ENCODE results near the gene CDIPT. TPM values are rescaled to one million over a fixed set of nuclear protein-coding genes. Genes with fewer than 3 reads are reported as not detected.
A peak's percentile ranks its signal among the peaks of the same experiment; 100 is the strongest.
"Not testable (repeated sequence)": the region's sequence is repeated elsewhere in the genome, so short reads cannot be mapped to it uniquely, and the experiment has no call there.

CDIPT gene
- total RNA-seq, 1 experiment from 2014 or later = 90.0 TPM

DNA sequence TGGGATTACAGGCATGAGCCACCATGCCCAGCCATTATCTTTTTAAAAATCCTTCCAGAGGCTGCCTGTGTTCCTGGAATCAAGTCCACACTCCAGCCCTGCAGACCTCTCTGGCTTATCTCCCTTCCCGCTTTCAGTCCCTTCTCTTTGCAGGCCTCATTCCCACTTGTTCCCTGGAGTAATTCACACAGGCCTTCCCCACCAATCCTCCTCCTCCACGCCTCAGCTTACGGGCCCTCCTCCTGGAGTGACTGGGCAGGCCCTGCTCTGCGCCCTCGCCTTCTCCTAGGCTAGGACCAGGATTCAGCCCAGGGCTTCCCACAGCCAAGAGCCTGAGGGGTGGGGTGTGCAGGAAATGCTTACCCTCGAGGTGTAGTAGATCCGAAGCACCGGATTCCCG, 2.8 kb downstream of the CDIPT start:
- DNase-seq (ENCODE audit: low spot score) = no peak

DNA sequence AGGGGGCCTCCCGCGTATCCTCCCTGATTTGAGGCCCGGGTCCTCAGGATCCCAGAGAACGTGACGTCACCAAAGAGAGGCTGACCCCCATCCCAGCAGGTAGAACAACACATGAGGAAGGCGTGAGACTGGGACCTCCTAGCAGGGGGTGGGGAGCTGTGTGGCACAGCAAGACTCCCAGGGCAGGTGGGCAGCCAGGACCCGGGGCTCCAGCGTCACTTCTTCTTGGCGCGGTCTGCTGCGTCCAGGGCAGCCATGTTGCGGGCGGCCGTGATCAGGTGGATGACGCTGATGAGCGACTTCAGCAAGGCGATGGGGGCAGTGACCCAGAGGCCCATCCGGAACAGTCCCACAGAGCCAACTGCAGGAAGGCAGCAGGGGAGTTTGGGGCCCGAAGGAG, 4.1 kb downstream of the CDIPT start:
- no peak for DNase-seq (ENCODE audit: low spot score)

DNA sequence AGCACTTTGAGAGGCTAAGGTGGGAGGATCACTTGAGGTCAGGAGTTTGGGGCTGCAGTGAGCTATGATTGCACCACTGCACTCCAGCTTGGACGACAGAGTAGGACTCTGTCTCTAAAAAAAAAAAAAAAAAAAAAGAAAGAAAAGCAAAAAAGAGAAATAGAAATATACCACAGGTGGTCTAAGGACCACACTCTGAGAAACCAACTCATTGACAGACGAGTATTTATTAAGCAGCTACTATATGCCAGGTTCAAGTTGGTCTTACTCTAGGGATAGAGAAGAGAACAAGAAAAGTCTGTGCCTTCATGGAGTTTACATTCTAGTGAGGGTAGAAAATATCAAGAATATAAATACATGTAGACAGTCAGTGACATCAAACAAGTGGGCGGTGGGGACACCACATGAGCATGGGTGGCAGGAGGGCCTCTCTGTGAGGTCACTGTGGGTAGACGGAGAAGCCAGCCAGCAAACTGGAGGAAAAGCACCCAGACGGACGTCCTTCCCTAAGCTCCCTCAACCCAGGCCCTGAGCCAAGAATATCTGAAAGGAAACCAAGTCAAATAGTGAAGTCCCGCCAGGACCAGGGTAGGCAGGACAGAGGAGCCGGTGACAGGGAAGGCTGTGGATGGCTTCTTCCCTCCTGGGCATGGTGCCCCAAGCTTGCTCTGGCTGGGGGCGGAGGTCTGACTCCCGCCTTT, 4.7 kb downstream of the CDIPT start:
- no peak for DNase-seq (ENCODE audit: low spot score)

DNA sequence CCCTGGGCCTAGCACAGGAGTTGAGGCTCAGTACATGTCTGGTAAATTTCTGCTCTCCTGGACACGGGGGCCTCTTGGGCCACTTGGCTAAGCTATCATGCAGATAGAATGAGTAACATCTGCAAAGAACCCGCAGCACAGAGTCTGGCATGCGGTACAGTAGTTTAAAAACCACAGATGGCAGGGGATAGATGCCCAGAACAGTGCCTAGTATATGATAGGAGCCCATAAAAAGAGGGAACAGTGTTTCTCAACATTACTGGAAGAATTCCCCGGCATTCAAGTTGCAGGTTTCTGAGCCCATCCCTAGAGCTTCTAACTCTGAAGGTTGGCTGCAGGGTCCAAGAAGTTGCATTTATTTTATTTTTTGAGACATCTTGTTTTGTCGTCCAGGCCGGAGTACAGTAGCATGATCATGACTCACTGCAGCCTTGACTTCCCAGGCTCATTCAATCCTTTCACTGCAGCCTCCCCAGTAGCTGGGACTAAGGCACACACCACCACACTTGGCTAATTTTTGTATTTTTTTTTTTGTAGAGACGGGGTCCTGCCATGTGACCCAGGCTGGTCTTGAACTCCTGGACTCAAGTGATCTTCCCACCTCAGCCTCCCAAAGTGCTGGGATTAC, 5.8 kb downstream of the CDIPT start:
- no peak for DNase-seq (ENCODE audit: low spot score)

DNA sequence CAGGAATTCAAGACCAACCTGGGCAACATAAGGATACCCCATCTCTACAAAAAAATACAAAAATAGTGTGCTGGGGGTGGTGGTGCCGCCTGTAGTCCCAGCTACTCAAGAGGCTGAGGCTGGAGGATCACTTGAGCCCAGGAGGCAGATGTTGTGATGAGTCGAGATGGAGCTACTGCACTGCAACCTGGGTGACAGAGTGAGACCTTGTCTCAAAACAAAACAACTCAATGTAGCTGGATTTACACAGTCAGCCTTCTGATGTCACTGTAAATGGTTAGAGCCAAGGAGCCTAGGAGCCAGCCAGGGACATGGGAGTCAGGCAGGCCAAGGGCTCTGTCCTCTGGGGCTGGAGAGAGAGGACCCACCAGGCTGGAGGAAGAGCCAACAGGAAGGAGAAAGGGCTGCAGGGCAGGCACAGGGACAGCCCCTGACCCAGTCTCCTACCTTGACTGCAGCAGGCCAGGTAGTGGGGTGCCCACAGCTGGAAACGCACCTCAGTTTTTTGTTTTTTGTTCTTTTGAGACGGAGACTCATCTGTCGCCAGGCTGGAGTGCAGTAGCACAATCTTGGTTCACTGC, 8.4 kb downstream of the CDIPT start:
- DNase-seq (ENCODE audit: low spot score) = no peak

DNA sequence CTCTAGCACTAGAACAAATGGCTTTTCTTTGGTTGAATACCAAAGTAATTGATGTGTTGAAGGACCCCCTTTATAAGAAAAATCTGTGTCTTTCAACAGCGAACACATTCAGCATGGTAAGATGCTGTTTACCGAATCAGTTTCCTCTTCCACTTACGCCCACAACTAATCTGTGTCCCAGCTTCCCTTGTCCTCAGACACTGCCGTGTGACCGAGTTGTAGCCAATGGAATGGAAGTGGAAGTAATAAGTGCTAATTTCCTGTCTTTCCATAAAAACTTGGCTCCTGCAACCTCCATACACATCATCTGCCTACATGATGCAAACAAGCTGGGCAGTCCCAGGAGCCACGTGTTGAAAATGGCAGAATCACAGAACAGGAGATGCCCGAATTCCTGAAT, 10.4 kb downstream of the CDIPT start:
- DNase-seq (ENCODE audit: low spot score) = no peak

DNA sequence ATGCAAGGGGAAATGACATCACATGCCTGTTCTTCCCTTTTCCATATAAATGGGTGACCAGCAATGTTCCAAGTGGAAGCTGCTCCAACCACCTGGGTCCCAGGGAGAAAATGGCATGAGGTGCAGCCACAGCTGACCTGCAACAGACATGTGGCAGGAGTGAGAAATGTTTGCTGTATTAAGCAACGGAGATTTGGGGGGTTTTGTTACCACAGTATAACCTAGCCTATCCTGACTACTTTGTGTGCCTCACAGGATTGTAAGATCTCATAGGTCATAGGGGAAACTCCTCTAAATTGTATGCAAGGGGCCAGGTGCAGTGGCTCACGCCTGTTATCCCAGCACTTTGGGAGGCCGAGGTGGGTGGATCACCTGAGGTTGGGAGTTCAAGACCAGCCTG, 12.0 kb downstream of the CDIPT start:
- DNase-seq (ENCODE audit: low spot score) = no peak

DNA sequence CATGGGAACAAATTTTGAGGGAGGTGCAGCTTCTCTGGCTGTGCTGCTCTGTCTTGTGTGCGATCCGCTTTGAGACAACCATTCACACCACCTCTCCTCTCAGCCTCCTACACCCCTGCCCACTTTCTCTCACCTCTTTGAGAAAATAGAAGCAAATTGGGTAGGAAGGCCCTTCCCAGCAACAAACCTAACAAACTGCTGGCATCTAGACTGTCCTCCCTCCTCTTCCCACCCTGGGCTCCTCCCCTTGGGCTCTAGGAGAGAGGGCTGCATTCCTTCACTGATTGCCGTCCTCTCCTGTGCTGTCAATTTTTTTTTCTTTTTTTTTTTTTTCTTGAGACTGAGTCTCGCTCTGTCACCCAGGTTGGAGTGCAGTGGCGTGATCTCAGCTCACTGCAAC, 13.5 kb downstream of the CDIPT start:
- no peak for DNase-seq (ENCODE audit: low spot score)

DNA sequence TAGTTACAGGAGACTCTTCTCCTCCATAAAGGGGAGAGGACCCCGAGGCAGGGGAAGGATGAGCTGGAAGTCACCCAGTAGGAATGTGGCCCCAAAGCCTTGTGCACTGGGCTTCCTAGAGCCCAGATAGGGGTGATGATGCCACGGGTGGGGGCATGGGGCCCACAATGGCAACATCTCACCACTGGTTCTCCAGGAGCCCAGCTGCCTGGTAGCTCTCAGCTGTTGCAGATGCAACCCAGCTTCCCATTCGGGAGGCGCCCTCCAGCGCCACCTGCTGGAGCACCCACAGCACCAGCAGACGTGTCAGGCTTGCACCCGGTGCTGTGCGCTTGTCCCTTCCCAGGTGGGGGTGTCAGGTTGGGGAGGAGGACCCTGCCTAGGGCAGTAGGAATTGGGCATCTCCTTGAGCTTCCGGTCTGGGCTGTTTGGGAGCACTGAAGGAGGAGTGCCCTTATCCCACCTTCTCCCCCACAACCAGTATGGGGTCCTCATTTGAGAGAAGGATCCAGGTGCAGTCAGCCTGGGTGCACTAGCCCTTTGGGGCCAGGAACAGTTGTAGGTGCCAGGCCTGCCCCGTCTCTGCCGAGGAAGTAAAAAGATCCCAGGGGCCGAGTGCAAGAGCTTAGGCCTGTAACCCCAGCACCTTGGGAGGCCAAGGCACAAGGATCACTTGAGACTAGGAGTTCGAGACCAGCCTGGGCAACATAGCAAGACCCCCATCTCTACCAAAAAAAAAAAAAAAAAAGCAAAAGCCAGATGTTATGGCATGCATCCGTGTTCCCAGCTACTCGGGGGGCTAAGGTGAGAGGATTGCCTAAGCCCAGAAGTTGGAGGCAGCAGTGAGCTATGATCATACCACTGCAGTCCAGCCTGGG, 14.4 kb downstream of the CDIPT start:
- peak; percentile 87 for DNase-seq (ENCODE audit: low spot score)

DNA sequence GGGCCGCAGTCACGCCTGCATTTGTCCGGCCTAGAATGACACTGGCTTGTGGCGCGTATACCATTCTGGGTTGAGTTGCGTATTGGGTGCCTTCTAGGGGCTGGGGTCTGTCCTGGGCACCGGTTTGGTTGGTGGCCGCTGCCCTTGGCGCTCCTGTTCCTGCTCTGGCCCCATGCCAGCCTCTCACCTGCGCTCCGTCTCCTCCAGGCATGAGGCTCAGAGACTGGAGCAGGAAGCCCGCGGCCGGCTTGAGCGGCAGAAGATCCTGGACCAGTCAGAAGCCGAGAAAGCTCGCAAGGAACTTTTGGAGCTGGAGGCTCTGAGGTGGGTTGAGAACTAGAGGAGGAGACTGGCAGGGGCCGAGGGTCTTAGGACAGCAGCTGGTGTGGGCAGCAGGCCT, 17.4 kb downstream of the CDIPT start:
- DNase-seq (ENCODE audit: low spot score) = no peak

DNA sequence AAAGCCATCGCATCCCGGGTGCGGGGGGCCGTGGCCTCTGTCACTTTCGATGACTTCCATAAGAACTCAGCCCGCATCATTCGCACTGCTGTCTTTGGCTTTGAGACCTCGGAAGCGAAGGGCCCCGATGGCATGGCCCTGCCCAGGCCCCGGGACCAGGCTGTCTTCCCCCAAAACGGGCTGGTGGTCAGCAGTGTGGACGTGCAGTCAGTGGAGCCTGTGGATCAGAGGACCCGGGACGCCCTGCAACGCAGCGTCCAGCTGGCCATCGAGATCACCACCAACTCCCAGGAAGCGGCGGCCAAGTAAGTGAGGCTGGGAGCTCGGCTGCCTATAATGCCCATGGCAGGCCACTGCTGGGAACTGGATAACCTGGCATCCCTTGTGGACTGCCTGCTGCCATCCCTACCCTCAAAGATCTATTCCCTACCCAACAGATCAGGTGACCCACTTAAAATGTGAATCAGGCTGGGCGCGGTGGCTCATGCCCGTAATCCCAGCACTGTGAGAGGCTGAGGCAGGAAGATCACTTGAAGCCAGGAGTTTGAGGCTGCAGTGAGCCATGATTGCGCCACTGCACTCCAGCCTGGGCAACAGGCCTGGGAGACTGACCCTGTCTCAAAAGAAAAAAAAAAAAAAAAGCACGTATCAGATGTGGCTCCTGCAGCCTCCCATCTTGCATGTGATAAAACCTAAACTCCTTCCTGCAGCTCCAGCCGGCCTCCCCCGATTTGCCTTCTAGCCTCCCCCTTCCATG, 18.3 kb downstream of the CDIPT start:
- DNase-seq (ENCODE audit: low spot score) = no peak

DNA sequence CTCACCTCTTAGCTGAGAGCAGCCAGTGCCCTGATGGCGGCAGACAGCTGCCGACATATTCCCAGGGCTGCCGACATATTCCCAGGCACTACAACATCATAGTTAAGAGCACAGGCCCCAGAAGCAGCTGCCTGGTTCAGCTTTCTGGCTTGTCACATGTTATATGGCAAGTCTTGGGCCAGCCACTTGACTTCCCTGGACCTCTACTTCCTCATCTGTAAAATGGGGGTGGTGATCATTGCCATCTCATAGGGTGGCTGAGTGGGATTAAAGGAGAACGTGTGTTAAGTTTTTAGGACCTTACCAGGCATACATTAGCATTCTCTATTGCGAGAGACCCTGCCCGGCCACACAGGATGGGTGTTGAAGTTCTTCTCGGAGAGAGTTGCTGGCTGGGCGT, 19.1 kb downstream of the CDIPT start:
- DNase-seq (ENCODE audit: low spot score) = no peak

DNA sequence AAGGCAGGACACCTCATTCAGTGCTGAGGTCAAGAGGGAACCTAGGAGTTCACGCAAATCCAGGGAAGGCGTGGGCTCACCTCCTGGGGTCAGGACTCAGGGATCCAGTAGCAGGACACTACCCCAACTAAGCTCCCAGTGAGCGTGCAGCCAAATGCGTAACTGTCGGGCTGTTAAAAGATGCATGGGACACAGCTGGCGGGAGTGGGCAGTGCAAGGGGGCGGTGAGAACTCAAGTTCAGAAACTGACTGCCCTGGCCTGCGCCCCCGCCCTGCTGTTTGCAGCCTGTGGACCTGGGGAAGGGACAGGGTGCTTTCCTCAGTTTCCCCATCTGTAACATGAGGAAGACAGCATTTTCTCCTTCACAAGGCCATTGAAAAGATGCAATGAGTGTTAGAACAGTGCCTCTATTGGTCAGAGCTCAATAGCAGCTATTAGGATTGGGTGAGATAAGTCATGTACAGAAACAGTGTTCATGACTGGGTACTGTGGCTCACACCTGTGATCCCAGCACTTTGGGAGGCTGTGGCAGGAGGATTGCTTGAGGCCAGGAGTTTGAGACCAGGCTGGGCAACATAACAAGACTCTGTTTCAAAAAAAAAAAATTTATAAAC, 20.2 kb downstream of the CDIPT start:
- no peak for DNase-seq (ENCODE audit: low spot score)

DNA sequence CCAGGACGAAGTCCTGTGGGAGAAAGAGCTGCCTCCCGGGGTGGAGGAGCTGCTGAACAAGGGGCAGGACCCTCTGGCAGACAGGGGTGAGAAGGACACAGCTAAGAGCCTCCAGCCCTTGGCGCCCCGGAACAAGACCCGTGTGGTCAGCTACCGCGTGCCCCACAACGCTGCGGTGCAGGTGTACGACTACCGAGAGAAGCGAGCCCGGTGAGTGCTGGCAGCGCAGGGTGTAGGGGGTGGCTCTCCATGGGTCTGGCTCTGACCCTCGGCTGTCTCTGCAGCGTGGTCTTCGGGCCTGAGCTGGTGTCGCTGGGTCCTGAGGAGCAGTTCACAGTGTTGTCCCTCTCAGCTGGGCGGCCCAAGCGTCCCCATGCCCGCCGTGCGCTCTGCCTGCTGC, 21.4 kb downstream of the CDIPT start:
- DNase-seq (ENCODE audit: low spot score) = no peak

DNA sequence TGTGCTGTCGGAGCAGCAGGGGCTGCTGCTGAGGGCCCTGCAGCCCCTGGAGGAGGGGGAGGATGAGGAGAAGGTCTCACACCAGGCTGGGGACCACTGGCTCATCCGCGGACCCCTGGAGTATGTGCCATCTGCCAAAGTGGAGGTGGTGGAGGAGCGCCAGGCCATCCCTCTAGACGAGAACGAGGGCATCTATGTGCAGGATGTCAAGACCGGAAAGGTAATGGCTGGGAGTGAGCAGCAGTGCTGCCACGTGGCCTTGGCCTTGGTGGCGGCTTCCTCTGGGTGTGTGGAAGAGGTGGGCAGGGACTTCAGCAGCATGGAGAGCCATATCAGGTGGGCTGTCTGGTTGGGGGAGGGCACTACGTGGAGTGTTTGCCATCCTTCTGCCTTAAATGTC, 22.8 kb downstream of the CDIPT start:
- DNase-seq (ENCODE audit: low spot score) = no peak

DNA sequence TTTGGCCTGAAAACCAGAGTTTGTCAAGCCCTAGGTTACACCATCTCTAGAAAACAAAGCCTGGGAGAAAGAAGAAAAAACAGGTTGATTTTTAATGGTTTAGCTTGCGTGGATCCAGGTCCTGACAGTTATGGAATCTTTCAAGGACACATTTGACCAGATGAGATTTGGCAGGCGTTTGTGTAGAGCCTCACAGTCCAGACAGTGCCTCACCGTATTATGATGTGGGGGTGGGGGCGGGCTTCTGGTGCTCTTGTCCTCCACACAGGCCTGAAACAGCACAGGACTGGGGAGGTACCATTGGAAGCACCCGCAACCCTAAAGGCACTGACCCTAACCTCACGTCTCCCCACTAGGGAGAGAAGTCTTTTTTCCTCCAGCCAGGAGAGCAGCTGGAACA, 23.2 kb downstream of the CDIPT start:
- DNase-seq (ENCODE audit: low spot score) = no peak

DNA sequence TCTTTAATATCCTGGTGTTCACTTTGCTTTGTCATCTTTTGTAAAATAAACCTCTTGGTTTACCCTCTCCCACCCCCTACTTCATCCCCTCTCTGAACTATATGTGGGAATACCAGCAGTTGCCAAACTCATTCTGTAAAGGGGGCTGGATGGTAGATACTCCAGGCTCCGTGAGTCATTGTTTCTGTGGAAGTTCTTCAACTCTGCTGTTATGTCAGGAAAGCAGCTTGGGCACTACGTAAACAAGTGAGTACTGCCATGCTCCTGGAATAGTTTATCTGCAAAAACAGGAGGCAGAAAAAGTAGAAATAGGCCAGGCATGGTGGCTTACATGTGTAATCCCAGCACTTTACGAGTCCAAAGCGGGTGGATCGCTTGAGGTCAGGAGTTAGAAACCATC, 25.2 kb downstream of the CDIPT start:
- DNase-seq (ENCODE audit: low spot score) = no peak

DNA sequence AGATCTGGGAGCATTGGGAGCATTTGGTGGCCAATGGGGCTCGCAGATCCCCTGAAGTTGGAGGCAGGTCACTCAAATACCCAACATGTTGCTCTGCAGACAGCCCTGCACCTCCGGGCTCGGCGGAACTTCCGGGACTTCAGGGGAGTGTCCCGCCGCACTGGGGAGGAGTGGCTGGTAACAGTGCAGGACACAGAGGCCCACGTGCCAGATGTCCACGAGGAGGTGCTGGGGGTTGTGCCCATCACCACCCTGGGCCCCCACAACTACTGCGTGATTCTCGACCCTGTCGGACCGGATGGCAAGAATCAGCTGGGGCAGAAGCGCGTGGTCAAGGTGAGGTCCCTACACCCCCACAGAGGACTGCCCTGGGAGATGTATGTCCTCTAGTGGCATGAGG, 26.4 kb downstream of the CDIPT start:
- no peak for DNase-seq (ENCODE audit: low spot score)

DNA sequence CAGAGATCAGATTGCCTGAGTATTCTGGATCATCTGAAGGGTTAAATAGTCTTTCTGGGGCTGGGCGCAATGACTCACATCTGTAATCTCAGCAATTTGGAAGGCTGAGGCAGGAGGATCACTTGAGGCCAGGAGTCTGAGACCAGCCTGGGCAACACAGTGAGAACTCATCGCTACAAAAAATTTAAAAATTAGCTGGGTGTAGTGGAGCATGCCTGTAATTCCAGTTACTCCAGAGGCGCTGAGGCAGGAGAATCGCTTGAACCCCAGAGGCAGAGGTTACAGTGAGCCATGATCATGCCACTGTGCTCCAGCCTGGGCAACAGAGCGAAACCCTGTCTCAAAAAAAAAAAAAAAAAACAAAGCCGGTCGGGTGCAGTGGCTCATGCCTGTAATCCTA, 27.1 kb downstream of the CDIPT start:
- no peak for DNase-seq (ENCODE audit: low spot score)

DNA sequence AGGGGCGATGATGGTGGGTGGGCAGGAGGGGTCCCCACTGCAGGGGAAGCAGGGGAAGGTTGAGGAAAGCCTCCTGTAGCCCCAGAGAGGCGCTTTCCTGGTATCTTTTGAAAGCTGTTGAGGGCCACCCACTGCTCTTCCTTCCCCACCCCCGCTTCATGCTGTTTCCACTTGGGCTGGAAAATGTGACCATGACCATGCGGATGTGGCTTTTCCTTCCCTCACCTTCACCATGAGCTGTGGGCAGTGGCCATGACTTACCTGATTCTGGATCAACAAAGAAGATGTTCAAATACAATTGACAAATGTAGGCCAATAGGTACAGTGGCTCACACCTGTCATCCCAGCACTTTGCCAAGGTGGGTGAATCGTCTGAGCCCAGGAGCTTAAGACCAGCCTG, 28.9 kb downstream of the CDIPT start:
- no peak for DNase-seq (ENCODE audit: low spot score)

DNA sequence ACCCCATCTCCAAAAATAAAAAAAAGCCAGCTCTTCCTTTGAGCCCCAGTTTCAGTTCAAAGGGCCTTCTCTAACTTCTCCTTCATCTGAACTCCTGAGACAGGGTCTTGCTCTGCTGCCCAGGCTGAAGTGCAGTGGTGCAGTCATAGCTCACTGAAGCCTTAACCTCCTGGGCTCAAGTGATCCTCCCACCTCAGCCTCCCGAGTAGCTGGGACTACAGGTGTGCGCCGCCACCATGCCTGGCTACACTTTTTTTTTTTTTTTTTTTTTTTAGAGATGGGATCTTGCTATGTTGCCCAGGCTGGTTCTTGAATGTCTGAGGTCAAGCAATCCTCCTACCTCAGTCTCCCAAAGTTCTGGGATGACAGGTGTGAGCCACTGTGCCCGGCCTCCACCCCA, 29.8 kb downstream of the CDIPT start:
- DNase-seq (ENCODE audit: low spot score) = not testable (repeated sequence)

All from HT-29 (cell line).